ENCODE results near the gene CLEC6A. TPM values are rescaled to one million over a fixed set of nuclear protein-coding genes. Genes with fewer than 3 reads are reported as not detected.
"Not testable (repeated sequence)": the region's sequence is repeated elsewhere in the genome, so short reads cannot be mapped to it uniquely, and the experiment has no call there.

CLEC6A gene
- total RNA-seq (2022) (not detected in 2 replicates), Bru-seq, nascent RNA (percentile 9 among the genes with signal in this experiment), BruChase-seq, experiment 1, labeled RNA remaining after a 6-hour chase (percentile 7 among the genes with signal in this experiment), BruChase-seq, experiment 2, labeled RNA remaining after a 2-hour chase (not detected)
- long read RNA-seq: 0 reads

DNA sequence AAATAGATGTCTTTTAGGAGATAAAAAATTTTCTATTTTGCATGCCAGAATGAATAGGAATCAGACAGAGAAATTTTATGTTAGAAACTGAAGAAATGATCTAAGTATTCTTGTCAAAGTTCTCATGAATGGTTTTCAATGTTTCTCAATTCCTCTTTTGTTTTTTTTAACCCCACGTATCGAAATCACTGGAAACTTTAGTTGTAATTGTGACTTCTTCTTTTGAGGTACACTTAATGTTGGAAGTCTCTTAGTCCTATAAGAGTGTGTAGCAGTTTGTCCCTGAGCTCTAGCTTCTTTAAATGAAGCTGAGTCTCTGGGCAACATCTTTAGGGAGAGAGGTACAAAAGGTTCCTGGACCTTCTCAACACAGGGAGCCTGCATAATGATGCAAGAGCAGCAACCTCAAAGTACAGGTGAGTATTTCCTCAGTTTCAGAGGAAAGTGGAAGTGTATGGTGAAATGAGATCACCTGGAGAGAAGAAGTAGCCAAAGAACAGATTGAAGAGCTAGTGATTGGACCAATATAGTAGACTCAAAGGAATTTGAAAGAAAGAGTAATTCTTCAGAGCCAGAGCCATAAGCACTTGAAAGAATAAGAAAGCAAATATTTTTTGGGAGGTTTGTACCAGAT is at the start of gene CLEC6A:
CLEC6A (plus strand) TSS at position 236 of the 634 bp plus-strand sequence; CDS start at position 386, 150 bp downstream.
- H3K4me3 Mint-ChIP-seq (ENCODE audit: low read depth, unreplicated experiment): no peak within 1 kb of the TSS
- H3K27me3 Mint-ChIP-seq (ENCODE audit: unreplicated experiment): peaks cover 20% of the 10 kb centered on the region
- H3K27ac Mint-ChIP-seq (ENCODE audit: unreplicated experiment): no peak within 1 kb of the TSS
- intact Hi-C loops (cut with micrococcal nuclease; ENCODE audit: unreplicated experiment): loop anchor here (10.0 kb wide), 1 partner anchor 51 kb away; no protein-coding TSS in a partner anchor
- peaks cover 3% of the 10 kb centered on the region for H3K9me3 Mint-ChIP-seq (ENCODE audit: low read depth, unreplicated experiment)
- CTCF ChIA-PET: no interaction called here
- BruUV-seq (replicated peaks): no TSS peak
- DNase-seq: no peak
- TF ChIP-seq CTCF (IDR thresholded peaks at IDR 0.05; ENCODE audit: unreplicated experiment): no peak
- no peaks in the 10 kb centered on the region for H3K4me1 Mint-ChIP-seq (ENCODE audit: low read depth, unreplicated experiment)
- no peaks in the 10 kb centered on the region for H3K36me3 Mint-ChIP-seq (ENCODE audit: insufficient read depth, unreplicated experiment)

DNA sequence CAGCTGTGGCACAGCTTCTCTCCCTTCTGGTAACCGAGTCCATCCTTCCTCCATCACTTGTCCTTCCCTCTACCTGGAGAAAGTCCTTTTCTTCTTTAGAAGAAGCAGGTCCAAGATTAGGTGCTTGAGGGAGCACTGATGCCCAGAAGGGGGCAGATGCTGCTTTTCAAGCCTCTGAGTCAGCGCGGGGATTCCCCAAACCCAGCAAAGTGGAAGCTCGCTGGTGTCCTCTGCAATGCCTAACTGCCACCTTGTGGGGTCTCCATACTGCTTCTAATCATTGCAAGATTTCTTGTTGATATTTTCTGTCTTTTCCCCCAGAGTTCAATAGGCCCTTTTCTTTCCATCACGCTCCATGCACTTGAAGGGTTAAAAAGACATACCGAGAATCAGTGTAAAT is 36.2 kb upstream of the CLEC6A start:
- BruUV-seq (replicated peaks); intact Hi-C loops (cut with micrococcal nuclease; ENCODE audit: unreplicated experiment); H3K4me3 Mint-ChIP-seq (ENCODE audit: low read depth, unreplicated experiment); H3K27ac Mint-ChIP-seq (ENCODE audit: unreplicated experiment); H3K4me1 Mint-ChIP-seq (ENCODE audit: low read depth, unreplicated experiment); DNase-seq; CTCF ChIA-PET; H3K27me3 Mint-ChIP-seq (ENCODE audit: unreplicated experiment); H3K9me3 Mint-ChIP-seq (ENCODE audit: low read depth, unreplicated experiment); H3K36me3 Mint-ChIP-seq (ENCODE audit: insufficient read depth, unreplicated experiment): not testable (repeated sequence)

GRCh38 chr12:8420506-8420905 is 35.3 kb upstream of the CLEC6A start:
- Mint-ChIP-seq H3K27ac (ENCODE audit: unreplicated experiment) (no peak overlapping the region), H3K9me3 (ENCODE audit: low read depth, unreplicated experiment) (no peaks in the 10 kb centered on the region), H3K27me3 (ENCODE audit: unreplicated experiment) (no peaks in the 10 kb centered on the region), H3K4me3 (ENCODE audit: low read depth, unreplicated experiment) (no peak overlapping the region), H3K36me3 (ENCODE audit: insufficient read depth, unreplicated experiment) (no peaks in the 10 kb centered on the region), H3K4me1 (ENCODE audit: low read depth, unreplicated experiment) (no peaks in the 10 kb centered on the region)
- BruUV-seq (replicated peaks): no TSS peak
- no peak for TF ChIP-seq CTCF (IDR thresholded peaks at IDR 0.05; ENCODE audit: unreplicated experiment)
- intact Hi-C loops (cut with micrococcal nuclease; ENCODE audit: unreplicated experiment): no loop called here
- CTCF ChIA-PET: no interaction called here
- DNase-seq: no peak

GRCh38 chr12:8444536-8445278 is 11.1 kb upstream of the CLEC6A start:
- BruUV-seq (replicated peaks); intact Hi-C loops (cut with micrococcal nuclease; ENCODE audit: unreplicated experiment); DNase-seq; H3K27me3 Mint-ChIP-seq (ENCODE audit: unreplicated experiment); H3K27ac Mint-ChIP-seq (ENCODE audit: unreplicated experiment); H3K9me3 Mint-ChIP-seq (ENCODE audit: low read depth, unreplicated experiment); H3K4me3 Mint-ChIP-seq (ENCODE audit: low read depth, unreplicated experiment); H3K36me3 Mint-ChIP-seq (ENCODE audit: insufficient read depth, unreplicated experiment): not testable (repeated sequence)
- CTCF ChIA-PET: interaction anchor here (0.6 kb wide), 1 partner anchor 516 kb away, joined by 6 read pairs; no protein-coding TSS in a partner anchor
- peaks cover 13% of the 10 kb centered on the region for H3K4me1 Mint-ChIP-seq (ENCODE audit: low read depth, unreplicated experiment)

DNA sequence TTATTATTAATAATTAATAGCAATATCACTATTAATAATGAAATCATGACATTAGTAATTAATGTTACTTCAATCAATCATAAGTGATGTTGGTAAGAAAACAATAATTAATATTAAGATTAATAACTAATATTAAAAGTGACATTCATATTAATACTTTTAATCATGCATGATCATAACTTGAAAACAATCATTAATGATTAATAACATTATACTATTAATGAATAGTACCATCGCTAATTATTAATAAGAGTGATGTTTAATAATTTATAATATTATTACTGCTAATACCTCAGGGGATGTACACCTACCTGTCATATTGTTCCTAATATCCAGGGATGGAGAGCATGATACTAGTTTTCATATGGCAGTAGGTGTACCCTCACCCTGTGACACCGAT is 10.0 kb upstream of the CLEC6A start:
- DNase-seq: no peak
- Mint-ChIP-seq H3K36me3 (ENCODE audit: insufficient read depth, unreplicated experiment) (no peaks in the 10 kb centered on the region), H3K9me3 (ENCODE audit: low read depth, unreplicated experiment) (no peaks in the 10 kb centered on the region), H3K4me3 (ENCODE audit: low read depth, unreplicated experiment) (no peak overlapping the region), H3K4me1 (ENCODE audit: low read depth, unreplicated experiment) (peaks cover 17% of the 10 kb centered on the region), H3K27ac (ENCODE audit: unreplicated experiment) (no peak overlapping the region), H3K27me3 (ENCODE audit: unreplicated experiment) (no peaks in the 10 kb centered on the region)
- TF ChIP-seq CTCF (IDR thresholded peaks at IDR 0.05; ENCODE audit: unreplicated experiment): no peak
- no TSS peak for BruUV-seq (replicated peaks)
- CTCF ChIA-PET: no interaction called here
- intact Hi-C loops (cut with micrococcal nuclease; ENCODE audit: unreplicated experiment): no loop called here
